Calu3 (cell line): ENCODE measurements around the gene PATE2. TPM values are rescaled to one million over a fixed set of nuclear protein-coding genes. Genes with fewer than 3 reads are reported as not detected.

Source experiments
- BruUV-seq: library from RNA; stranded (reverse); fragments of 400-500 nt; replicated peaks from 2 replicates; lab custom pipeline; 2021; lab: Mats Ljungman, UMichigan
- CTCF ChIA-PET: fragments of 300-600 bp; sonication (Branson Sonifier 250); formaldehyde crosslinking; loops from one replicate; lab custom pipeline; 2022; ENCODE audit warnings: antibody characterized with exemption; lab: Charles Lee
- DNase-seq: peaks from one replicate; pipeline ENCODE4 v3.0.0; 2022
- H3K27ac Mint-ChIP-seq: one replicate; pipeline ENCODE4 v1.8.0; 2022; ENCODE audit warnings: mixed read lengths; ENCODE audit not compliant: unreplicated experiment
- H3K27me3 Mint-ChIP-seq: one replicate; pipeline ENCODE4 v1.8.0; 2022; ENCODE audit warnings: mixed read lengths; ENCODE audit not compliant: unreplicated experiment
- H3K36me3 Mint-ChIP-seq: one replicate; pipeline ENCODE4 v1.8.0; 2022; ENCODE audit warnings: mild to moderate bottlenecking, moderate library complexity, mixed read lengths; ENCODE audit not compliant: insufficient read depth, unreplicated experiment
- H3K4me1 Mint-ChIP-seq: one replicate; pipeline ENCODE4 v1.8.0; 2022; ENCODE audit warnings: mild to moderate bottlenecking, low read depth, mixed read lengths; ENCODE audit not compliant: unreplicated experiment
- H3K4me3 Mint-ChIP-seq: one replicate; pipeline ENCODE4 v1.8.0; 2022; ENCODE audit warnings: mild to moderate bottlenecking, low read depth, moderate library complexity, mixed read lengths; ENCODE audit not compliant: unreplicated experiment
- H3K9me3 Mint-ChIP-seq: one replicate; pipeline ENCODE4 v1.8.0; 2022; ENCODE audit warnings: low read depth, mixed read lengths; ENCODE audit not compliant: unreplicated experiment
- intact Hi-C: fragments of 100-400 bp; cut with micrococcal nuclease; formaldehyde crosslinking; loops from one replicate; pipeline ENCODE4 v1.10.0; 2022; ENCODE audit not compliant: unreplicated experiment
- total RNA-seq: library from RNA; stranded (reverse); gene quantifications from 2 replicates; pipeline ENCODE4 v1.2.3, GENCODE V29; 2022
- TF ChIP-seq, protein P1 (sequence below): fragments of 200-600 bp; IDR thresholded peaks from one replicate; pipeline ENCODE4 v1.8.0; 2022; ENCODE audit warnings: antibody characterized with exemption; ENCODE audit not compliant: unreplicated experiment

PATE2 gene
- total RNA-seq, 1 experiment from 2014 or later: not detected

DNA sequence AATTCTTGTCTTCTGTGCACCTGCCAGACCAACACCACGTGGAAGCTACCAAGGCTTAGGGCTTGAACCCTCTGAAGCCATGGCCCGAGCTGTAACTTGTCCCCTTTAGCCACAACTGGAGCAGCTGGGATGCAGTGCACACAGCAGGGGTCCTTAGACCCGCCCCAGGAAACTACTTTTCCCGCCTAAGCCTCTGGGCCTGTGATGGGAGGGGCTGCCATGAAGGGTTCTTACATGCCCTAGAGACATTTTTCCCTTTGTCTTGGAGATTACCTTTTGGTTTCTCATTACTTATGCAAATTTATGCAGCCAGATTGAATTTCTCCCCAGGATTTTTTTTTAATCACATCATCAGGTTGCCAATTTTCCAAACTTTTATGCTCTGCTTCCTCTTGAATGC, 19.0 kb upstream of the PATE2 start:
- H3K4me3 Mint-ChIP-seq: no peak overlapping the region
- DNase-seq: no peak
- H3K9me3 Mint-ChIP-seq: no peaks in the 10 kb centered on the region
- H3K27me3 Mint-ChIP-seq: peaks cover 15% of the 10 kb centered on the region
- BruUV-seq: no TSS peak
- TF ChIP-seq, protein P1, sequence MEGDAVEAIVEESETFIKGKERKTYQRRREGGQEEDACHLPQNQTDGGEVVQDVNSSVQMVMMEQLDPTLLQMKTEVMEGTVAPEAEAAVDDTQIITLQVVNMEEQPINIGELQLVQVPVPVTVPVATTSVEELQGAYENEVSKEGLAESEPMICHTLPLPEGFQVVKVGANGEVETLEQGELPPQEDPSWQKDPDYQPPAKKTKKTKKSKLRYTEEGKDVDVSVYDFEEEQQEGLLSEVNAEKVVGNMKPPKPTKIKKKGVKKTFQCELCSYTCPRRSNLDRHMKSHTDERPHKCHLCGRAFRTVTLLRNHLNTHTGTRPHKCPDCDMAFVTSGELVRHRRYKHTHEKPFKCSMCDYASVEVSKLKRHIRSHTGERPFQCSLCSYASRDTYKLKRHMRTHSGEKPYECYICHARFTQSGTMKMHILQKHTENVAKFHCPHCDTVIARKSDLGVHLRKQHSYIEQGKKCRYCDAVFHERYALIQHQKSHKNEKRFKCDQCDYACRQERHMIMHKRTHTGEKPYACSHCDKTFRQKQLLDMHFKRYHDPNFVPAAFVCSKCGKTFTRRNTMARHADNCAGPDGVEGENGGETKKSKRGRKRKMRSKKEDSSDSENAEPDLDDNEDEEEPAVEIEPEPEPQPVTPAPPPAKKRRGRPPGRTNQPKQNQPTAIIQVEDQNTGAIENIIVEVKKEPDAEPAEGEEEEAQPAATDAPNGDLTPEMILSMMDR: no peak
- intact Hi-C loops: no loop called here
- CTCF ChIA-PET: no interaction called here
- H3K27ac Mint-ChIP-seq: no peak overlapping the region
- no peaks in the 10 kb centered on the region for H3K4me1 Mint-ChIP-seq
- H3K36me3 Mint-ChIP-seq: no peaks in the 10 kb centered on the region

DNA sequence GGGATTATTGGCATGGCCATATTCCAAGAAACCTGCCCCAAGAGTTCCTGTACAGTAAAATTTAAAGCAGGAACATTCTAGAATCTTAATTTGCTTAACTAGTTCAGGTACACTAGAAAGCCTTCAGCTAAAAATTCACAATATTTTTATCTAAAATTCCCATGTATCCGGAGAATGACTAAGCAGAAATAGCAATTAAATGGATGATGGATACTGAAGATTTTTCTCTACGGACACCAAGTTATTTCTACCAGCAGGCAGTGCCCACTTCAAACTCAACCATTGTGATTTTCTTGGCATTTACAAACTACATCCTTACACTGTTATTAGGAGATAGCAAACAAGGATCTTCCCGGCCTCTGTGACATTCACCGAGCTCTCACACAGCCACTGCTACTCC, 12.2 kb upstream of the PATE2 start:
- BruUV-seq: no TSS peak

DNA sequence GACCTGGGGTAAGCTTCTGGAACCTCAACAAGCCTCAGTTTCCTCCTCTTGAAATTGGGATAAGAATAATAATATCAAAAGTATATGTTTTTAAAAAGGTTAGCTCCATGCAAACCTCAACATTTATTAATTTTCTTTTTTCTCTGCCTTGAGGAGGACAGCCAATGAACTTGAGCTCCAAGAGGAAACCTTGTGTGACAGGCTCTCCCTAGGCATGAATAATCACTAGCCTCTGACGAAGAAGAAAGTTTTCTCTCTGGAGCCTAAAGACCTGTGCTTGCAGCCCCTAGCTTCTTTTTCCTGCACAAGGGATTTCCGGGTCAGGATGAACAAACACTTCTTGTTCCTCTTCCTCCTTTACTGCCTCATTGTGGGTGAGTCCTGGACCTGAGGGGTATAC, 9.2 kb upstream of the PATE2 start, which contains the start of gene PATE3:
PATE3 (plus strand) TSS at position 301 of the 400 bp plus-strand sequence; CDS start at position 326, 25 bp downstream.
- BruUV-seq: no TSS peak
- no peaks in the 10 kb centered on the region for H3K9me3 Mint-ChIP-seq
- no peak within 1 kb of the TSS for H3K27ac Mint-ChIP-seq
- intact Hi-C loops: no loop called here
- no peaks in the 10 kb centered on the region for H3K4me1 Mint-ChIP-seq
- H3K27me3 Mint-ChIP-seq: peaks cover 15% of the 10 kb centered on the region
- no peaks in the 10 kb centered on the region for H3K36me3 Mint-ChIP-seq
- TF ChIP-seq, protein P1: no peak
- CTCF ChIA-PET: no interaction called here
- DNase-seq: no peak
- no peak within 1 kb of the TSS for H3K4me3 Mint-ChIP-seq

More for the DNA sequence above, 12.2 kb upstream of the PATE2 start:
- DNase-seq: no peak
- no peaks in the 10 kb centered on the region for H3K36me3 Mint-ChIP-seq
- H3K27ac Mint-ChIP-seq: no peak overlapping the region
- H3K4me3 Mint-ChIP-seq: no peak overlapping the region
- no peaks in the 10 kb centered on the region for H3K9me3 Mint-ChIP-seq
- intact Hi-C loops: no loop called here
- peaks cover 15% of the 10 kb centered on the region for H3K27me3 Mint-ChIP-seq
- no peaks in the 10 kb centered on the region for H3K4me1 Mint-ChIP-seq
- TF ChIP-seq, protein P1: no peak
- CTCF ChIA-PET: no interaction called here

DNA sequence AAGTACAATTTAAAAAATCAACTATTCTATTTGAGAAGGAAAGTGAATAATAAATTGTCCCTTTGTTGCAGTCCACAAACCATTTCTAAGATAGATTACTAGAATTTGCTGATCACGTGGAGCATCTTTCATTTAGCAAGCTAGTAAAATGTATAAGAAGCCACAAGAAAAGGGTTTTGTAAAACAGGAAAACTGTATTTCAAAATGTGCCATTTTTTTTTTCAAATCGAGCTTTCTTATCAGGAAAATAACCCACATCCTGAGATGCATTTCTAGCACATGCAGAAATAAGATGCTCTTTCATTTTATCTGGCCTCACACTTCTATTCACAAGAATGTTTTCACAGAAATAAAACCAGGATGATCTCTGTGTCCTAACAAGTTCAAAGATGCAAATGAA, 6.0 kb upstream of the PATE2 start:
- TF ChIP-seq, protein P1: no peak
- Mint-ChIP-seq H3K27ac (no peak overlapping the region), H3K9me3 (no peaks in the 10 kb centered on the region), H3K27me3 (peaks cover 19% of the 10 kb centered on the region), H3K4me1 (no peaks in the 10 kb centered on the region), H3K36me3 (no peaks in the 10 kb centered on the region), H3K4me3 (no peak overlapping the region)
- DNase-seq: no peak
- no TSS peak for BruUV-seq
- intact Hi-C loops: no loop called here
- CTCF ChIA-PET: no interaction called here
